Brain pericyte (primary cell): ENCODE results near the gene ATAD5.
"Not testable (repeated sequence)": the region's sequence is repeated elsewhere in the genome, so short reads cannot be mapped to it uniquely, and the experiment has no call there.

Experiments used
- DNase-seq: peaks from one replicate; pipeline ENCODE4 v3.0.0-alpha.2; 2012; ENCODE audit warnings: low read depth, low spot score

ATAD5 gene

GRCh38 chr17:30821871-30822723, 9.7 kb upstream of the ATAD5 start:
- DNase-seq, result no peak

- not testable (repeated sequence) for DNase-seq
Measured at GRCh38 chr17:30822919-30823318, 8.8 kb upstream of the ATAD5 start.

- no peak for DNase-seq
Measured at GRCh38 chr17:30823421-30823820, 8.3 kb upstream of the ATAD5 start.

GRCh38 chr17:30824002-30824355, 7.8 kb upstream of the ATAD5 start:
- no peak for DNase-seq

- peak; percentile 50 for DNase-seq
Measured at GRCh38 chr17:30824356-30825145, 7.2 kb upstream of the ATAD5 start, which contains the start of gene CRLF3. Gene CRLF3, minus strand, starts transcription at chr17:30824692. Its CDS starts 41 bp downstream, at chr17:30824651.

GRCh38 chr17:30827082-30827481, 4.7 kb upstream of the ATAD5 start:
- DNase-seq, result no peak

- DNase-seq, result no peak
Measured at GRCh38 chr17:30829022-30829421, 2.7 kb upstream of the ATAD5 start.

GRCh38 chr17:30831257-30831656, 509 bp upstream of the ATAD5 start:
- no peak for DNase-seq

GRCh38 chr17:30832438-30833124, 815 bp downstream of the ATAD5 start:
- DNase-seq, result no peak

- DNase-seq, result no peak
Measured at GRCh38 chr17:30838202-30838807, 6.5 kb downstream of the ATAD5 start.

- DNase-seq, result no peak
Measured at GRCh38 chr17:30840771-30841170, 9.0 kb downstream of the ATAD5 start.

GRCh38 chr17:30848021-30848420, 16.3 kb downstream of the ATAD5 start:
- no peak for DNase-seq

- DNase-seq, result no peak
Measured at GRCh38 chr17:30854146-30854545, 22.4 kb downstream of the ATAD5 start.

- DNase-seq, result no peak
Measured at GRCh38 chr17:30858556-30859250, 26.9 kb downstream of the ATAD5 start.

- DNase-seq, result no peak
Measured at GRCh38 chr17:30864636-30865035, 32.9 kb downstream of the ATAD5 start.

- no peak for DNase-seq
Measured at GRCh38 chr17:30869005-30869404, 37.2 kb downstream of the ATAD5 start.

GRCh38 chr17:30886187-30886586, 54.4 kb downstream of the ATAD5 start:
- no peak for DNase-seq

- no peak for DNase-seq
Measured at GRCh38 chr17:30894236-30894635, 62.5 kb downstream of the ATAD5 start.

GRCh38 chr17:30897311-30897710, 65.5 kb downstream of the ATAD5 start:
- DNase-seq, result no peak

- DNase-seq, result no peak
Measured at GRCh38 chr17:30905742-30906100, 74.0 kb downstream of the ATAD5 start.
